ENCODE results near the gene HTR3C. TPM values are rescaled to one million over a fixed set of nuclear protein-coding genes. Genes with fewer than 3 reads are reported as not detected.
"Not testable (repeated sequence)": the region's sequence is repeated elsewhere in the genome, so short reads cannot be mapped to it uniquely, and the experiment has no call there.

The HTR3C gene
- total RNA-seq: not detected

- intact Hi-C loops (cut with DNase I; ENCODE audit: low total_unique reads): no loop called here
- 67 to 69% methylated on average over 4 of the region's 4 CpGs for WGBS, 2 donors
- DNase-seq (ENCODE audit: low spot score in 2 of 2): no peak
- no peak within 1 kb of the TSS for H3K4me3 ChIP-seq (ENCODE audit: low read depth, poor library complexity, severe bottlenecking)
- no peak for TF ChIP-seq CTCF (IDR thresholded peaks at IDR 0.05)
- TF ChIP-seq POLR2A (IDR thresholded peaks at IDR 0.05): no peak
Observed at GRCh38 chr3:184052767-184053166, at the start of gene HTR3C. TSS of gene HTR3C (plus strand) at chr3:184053047. CDS start at chr3:184053081, 34 bp downstream.

- no peak for DNase-seq (ENCODE audit: low spot score in 2 of 2)
- no peak overlapping the region for H3K4me3 ChIP-seq (ENCODE audit: low read depth, poor library complexity, severe bottlenecking)
- 87 to 88% methylated on average over 5 of the region's 5 CpGs for WGBS, 2 donors
- TF ChIP-seq POLR2A (IDR thresholded peaks at IDR 0.05) (no peak), CTCF (IDR thresholded peaks at IDR 0.05) (no peak)
- intact Hi-C loops (cut with DNase I; ENCODE audit: low total_unique reads): no loop called here
Observed at GRCh38 chr3:184003187-184003967, 49.5 kb upstream of the HTR3C start.

GRCh38 chr3:184004476-184004875 is 48.4 kb upstream of the HTR3C start:
- 74 to 82% methylated on average over 2 of the region's 2 CpGs for WGBS, 2 donors
- H3K4me3 ChIP-seq (ENCODE audit: low read depth, poor library complexity, severe bottlenecking): no peak overlapping the region
- TF ChIP-seq POLR2A (IDR thresholded peaks at IDR 0.05) (no peak), CTCF (IDR thresholded peaks at IDR 0.05) (no peak)
- intact Hi-C loops (cut with DNase I; ENCODE audit: low total_unique reads): no loop called here
- DNase-seq (ENCODE audit: low spot score in 2 of 2): no peak

GRCh38 chr3:184005941-184006507 is 46.8 kb upstream of the HTR3C start:
- no peak overlapping the region for H3K4me3 ChIP-seq (ENCODE audit: low read depth, poor library complexity, severe bottlenecking)

GRCh38 chr3:184007143-184007813 is 45.6 kb upstream of the HTR3C start:
- H3K4me3 ChIP-seq (ENCODE audit: low read depth, poor library complexity, severe bottlenecking); DNase-seq (ENCODE audit: low spot score in 2 of 2); intact Hi-C loops (cut with DNase I; ENCODE audit: low total_unique reads): not testable (repeated sequence)
- 55 to 67% methylated on average over 11 of the region's 11 CpGs for WGBS, 2 donors

More at GRCh38 chr3:184005941-184006507, 46.8 kb upstream of the HTR3C start:
- WGBS, 2 donors: 21 to 23% methylated on average over 11 of the region's 11 CpGs
- no peak for TF ChIP-seq POLR2A (IDR thresholded peaks at IDR 0.05)
- TF ChIP-seq CTCF (IDR thresholded peaks at IDR 0.05): no peak
- DNase-seq (ENCODE audit: low spot score in 2 of 2): peak; percentile 71 to 91
- intact Hi-C loops (cut with DNase I; ENCODE audit: low total_unique reads): no loop called here

- no peak for DNase-seq (ENCODE audit: low spot score in 2 of 2)
- no peak overlapping the region for H3K4me3 ChIP-seq (ENCODE audit: low read depth, poor library complexity, severe bottlenecking)
- intact Hi-C loops (cut with DNase I; ENCODE audit: low total_unique reads): no loop called here
- TF ChIP-seq POLR2A (IDR thresholded peaks at IDR 0.05): no peak
- no peak for TF ChIP-seq CTCF (IDR thresholded peaks at IDR 0.05)
- 36% methylated on average over 3 of the region's 3 CpGs for WGBS, 2 donors
Observed at GRCh38 chr3:184008161-184008560, 44.7 kb upstream of the HTR3C start.

Measured in lower leg skin (tissue), 4 donors.